GM12873 (cell line): ENCODE data around the gene PRKAG2.

ENCODE experiments used
- TF ChIP-seq, protein P1 (sequence below): IDR thresholded peaks from 2 replicates; pipeline ENCODE4 v1.5.1; 2012; ENCODE audit warnings: low read depth, mild to moderate bottlenecking, moderate library complexity, low read length, control low read depth; ENCODE audit not compliant: insufficient read depth; ENCODE audit errors: missing control alignments

Gene PRKAG2

GRCh38 chr7:151675196-151675920 is 201.6 kb downstream of the PRKAG2 start:
- TF ChIP-seq, protein P1, sequence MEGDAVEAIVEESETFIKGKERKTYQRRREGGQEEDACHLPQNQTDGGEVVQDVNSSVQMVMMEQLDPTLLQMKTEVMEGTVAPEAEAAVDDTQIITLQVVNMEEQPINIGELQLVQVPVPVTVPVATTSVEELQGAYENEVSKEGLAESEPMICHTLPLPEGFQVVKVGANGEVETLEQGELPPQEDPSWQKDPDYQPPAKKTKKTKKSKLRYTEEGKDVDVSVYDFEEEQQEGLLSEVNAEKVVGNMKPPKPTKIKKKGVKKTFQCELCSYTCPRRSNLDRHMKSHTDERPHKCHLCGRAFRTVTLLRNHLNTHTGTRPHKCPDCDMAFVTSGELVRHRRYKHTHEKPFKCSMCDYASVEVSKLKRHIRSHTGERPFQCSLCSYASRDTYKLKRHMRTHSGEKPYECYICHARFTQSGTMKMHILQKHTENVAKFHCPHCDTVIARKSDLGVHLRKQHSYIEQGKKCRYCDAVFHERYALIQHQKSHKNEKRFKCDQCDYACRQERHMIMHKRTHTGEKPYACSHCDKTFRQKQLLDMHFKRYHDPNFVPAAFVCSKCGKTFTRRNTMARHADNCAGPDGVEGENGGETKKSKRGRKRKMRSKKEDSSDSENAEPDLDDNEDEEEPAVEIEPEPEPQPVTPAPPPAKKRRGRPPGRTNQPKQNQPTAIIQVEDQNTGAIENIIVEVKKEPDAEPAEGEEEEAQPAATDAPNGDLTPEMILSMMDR, result no peak

- TF ChIP-seq, protein P1, result no peak
Measured at GRCh38 chr7:151674161-151674920, 202.6 kb downstream of the PRKAG2 start.

- TF ChIP-seq, protein P1, result no peak
Measured at GRCh38 chr7:151673216-151673615, 203.7 kb downstream of the PRKAG2 start.

- TF ChIP-seq, protein P1, result no peak
Measured at GRCh38 chr7:151672716-151673115, 204.2 kb downstream of the PRKAG2 start.

DNA sequence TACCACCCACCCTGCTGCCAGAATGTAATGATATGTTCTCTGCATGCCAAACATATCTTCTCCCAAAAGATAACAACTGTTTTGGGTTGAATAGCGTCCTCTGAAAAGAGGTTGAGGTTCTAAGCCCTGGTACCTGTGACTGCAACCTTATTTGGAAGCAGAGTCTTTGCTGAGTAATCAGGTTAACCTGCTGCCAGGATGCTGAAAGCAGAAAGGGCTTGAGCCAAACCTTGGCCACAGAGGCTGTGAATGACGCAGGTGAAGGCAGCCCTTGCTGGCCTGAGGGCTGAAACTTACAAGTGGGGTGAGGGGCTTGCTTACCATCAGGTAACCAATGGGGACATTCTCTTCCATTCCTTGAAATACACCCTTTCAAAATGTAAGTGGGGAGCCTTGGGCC is 205.4 kb downstream of the PRKAG2 start:
- TF ChIP-seq, protein P1, result no peak

GRCh38 chr7:151669762-151670161 is 207.2 kb downstream of the PRKAG2 start:
- TF ChIP-seq, protein P1, result no peak

GRCh38 chr7:151666886-151667285 is 210.0 kb downstream of the PRKAG2 start:
- TF ChIP-seq, protein P1, result no peak
